Stomach (tissue), 19 donors: ENCODE measurements around the gene LRRC55. TPM values are rescaled to one million over a fixed set of nuclear protein-coding genes. Genes with fewer than 3 reads are reported as not detected.

Experiments
- DNase-seq, 2 donors: peaks; one replicate each; pipeline versions ENCODE4 v3.0.0 to v3.0.0-alpha.2; 2013 to 2019
- H3K27ac ChIP-seq, 5 donors: fragments of 200-600 bp in 4 of 5; sonication (generic) in 4 of 5; one replicate each; pipeline ENCODE4 v1.5.1; 2013 to 2019; ENCODE audit warnings: mild to moderate bottlenecking in 1 of 5, moderate library complexity in 1 of 5
- H3K27me3 ChIP-seq, 3 donors: fragments of 200-600 bp; sonication (generic); one replicate each; pipeline ENCODE4 v1.5.1; 2017 to 2019; ENCODE audit warnings: mixed run types in 1 of 3
- H3K36me3 ChIP-seq, 4 donors: fragments of 200-600 bp; sonication (generic); 1 replicate in 3 of 4; 2 replicates in 1 of 4; pipeline ENCODE4 v1.5.1; 2016 to 2019
- H3K4me1 ChIP-seq, 4 donors: fragments of 200-600 bp; sonication (generic); one replicate each; pipeline ENCODE4 v1.5.1; 2016 to 2019
- H3K4me3 ChIP-seq, 4 donors: fragments of 200-600 bp; sonication (generic) in 3 of 4; one replicate each; pipeline ENCODE4 v1.5.1; 2016 to 2019; ENCODE audit warnings: mild to moderate bottlenecking in 1 of 4
- H3K9me3 ChIP-seq, 4 donors: fragments of 200-600 bp; sonication (generic); one replicate each; pipeline ENCODE4 v1.5.1; 2016 to 2019
- CTCF ChIP-seq, 7 experiments: fragments of 450-650 bp in 4 of 7; fragments of 200-600 bp in 3 of 7; sonication (generic) in 3 of 7; IDR thresholded peaks; one replicate each; pipeline ENCODE4 v1.5.1; 2016 to 2019; ENCODE audit warnings: antibody characterized with exemption in 7 of 7, control low read depth in 2 of 7, mild to moderate bottlenecking in 1 of 7
- EP300 ChIP-seq: sonication (generic); formaldehyde crosslinking; IDR thresholded peaks from one replicate; pipeline ENCODE4 v1.6.1; 2017; ENCODE audit warnings: antibody characterized with exemption
- POLR2A ChIP-seq, 4 donors: fragments of 450-650 bp; IDR thresholded peaks; one replicate each; pipeline ENCODE4 v1.6.1; 2016; ENCODE audit warnings: antibody characterized with exemption in 4 of 4, control low read depth in 2 of 4, mild to moderate bottlenecking in 1 of 4, moderate library complexity in 1 of 4
- POLR2AphosphoS5 ChIP-seq, 3 donors: sonication (generic); formaldehyde crosslinking; IDR thresholded peaks; one replicate each; pipeline ENCODE4 v1.6.1; 2016; ENCODE audit warnings: antibody characterized with exemption in 3 of 3
- WGBS, 5 donors: extraction: QIAGEN DNeasy Blood & Tissue Kit in 3 of 5; methylation state at CpG; one replicate each; pipeline versions ENCODE4 v1.1.5 to v1.1.7; 2013 to 2018; 5-methylcytosine and 5-hydroxymethylcytosine counted together
- intact Hi-C: fragments of 100-400 bp; cut with DNase I; formaldehyde crosslinking; loops from one replicate; pipeline ENCODE4 v1.15.1; 2023; ENCODE audit warnings: low total_unique reads
- long read RNA-seq, 10 donors: transcript quantifications; one replicate each; lab custom pipeline, GENCODE V29; 2026
- polyA plus RNA-seq, 3 donors: library from polyadenylated mRNA; stranded (reverse); fragments of 200-250 nt; gene quantifications; one replicate each; pipeline ENCODE4 v1.2.3, GENCODE V29; 2013
- total RNA-seq, 5 donors: library from RNA; depleted of rRNA; stranded (reverse); fragments of >200 nt; gene quantifications; one replicate each; pipeline versions ENCODE4 v1.1.0 to v1.2.3, GENCODE V29; 2014 to 2016
- donor health status: healthy with polysubstance abuse.
- donor health status: Bipolar disorder and iron deficiency.
- donor health status: healthy.

Gene LRRC55, protein sequence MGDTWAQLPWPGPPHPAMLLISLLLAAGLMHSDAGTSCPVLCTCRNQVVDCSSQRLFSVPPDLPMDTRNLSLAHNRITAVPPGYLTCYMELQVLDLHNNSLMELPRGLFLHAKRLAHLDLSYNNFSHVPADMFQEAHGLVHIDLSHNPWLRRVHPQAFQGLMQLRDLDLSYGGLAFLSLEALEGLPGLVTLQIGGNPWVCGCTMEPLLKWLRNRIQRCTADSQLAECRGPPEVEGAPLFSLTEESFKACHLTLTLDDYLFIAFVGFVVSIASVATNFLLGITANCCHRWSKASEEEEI
- total RNA-seq = under 1 TPM in 1 of 5 donors, not detected in 4; 0.73 TPM
- under 1 TPM in 1 of 3 donors, not detected in 2; 0.08 TPM for polyA plus RNA-seq
- long read RNA-seq, donor 1 = 0 reads
- long read RNA-seq, donor 2, full-length matches to known transcripts = 1 of 1 reads
- long read RNA-seq, donor 2, partial matches to known transcripts = 0 of 1 reads
- long read RNA-seq, donor 2, other reads (novel, unspliced or antisense) = 0 of 1 reads
- long read RNA-seq, donor 3, full-length matches to known transcripts = 1 of 1 reads
- long read RNA-seq, donor 3, partial matches to known transcripts = 0 of 1 reads
- long read RNA-seq, donor 3, other reads (novel, unspliced or antisense) = 0 of 1 reads
- long read RNA-seq, donor 4 = 0 reads
- long read RNA-seq, donor 5 = 0 reads
- long read RNA-seq, donor 6 = 0 reads
- long read RNA-seq, donor 7, full-length matches to known transcripts = 1 of 1 reads
- long read RNA-seq, donor 7, partial matches to known transcripts = 0 of 1 reads
- long read RNA-seq, donor 7, other reads (novel, unspliced or antisense) = 0 of 1 reads
- long read RNA-seq, donor 8 = 0 reads
- long read RNA-seq, donor 9 = 0 reads
- long read RNA-seq, donor 10 = 0 reads

DNA sequence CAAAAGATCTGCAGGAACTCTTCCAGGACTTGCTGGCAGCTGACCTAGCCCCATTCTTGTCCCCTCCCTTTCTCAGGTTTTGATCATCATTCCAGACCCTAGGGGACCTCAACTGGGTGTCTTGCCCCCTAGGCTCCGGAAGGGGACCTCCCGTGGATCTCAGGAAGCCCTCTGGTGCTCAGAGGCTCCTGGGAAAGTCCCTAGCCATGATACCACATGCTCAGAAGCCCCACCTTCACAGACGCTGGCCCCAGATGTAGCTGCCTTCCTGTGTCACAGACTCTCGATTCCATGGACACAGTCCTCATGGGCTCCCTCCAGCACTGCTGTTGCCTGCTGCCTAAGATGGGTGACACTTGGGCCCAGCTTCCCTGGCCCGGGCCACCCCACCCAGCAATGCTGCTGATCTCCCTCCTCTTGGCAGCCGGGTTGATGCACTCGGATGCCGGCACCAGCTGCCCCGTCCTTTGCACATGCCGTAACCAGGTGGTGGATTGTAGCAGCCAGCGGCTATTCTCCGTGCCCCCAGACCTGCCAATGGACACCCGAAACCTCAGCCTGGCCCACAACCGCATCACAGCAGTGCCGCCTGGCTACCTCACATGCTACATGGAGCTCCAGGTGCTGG is at the start of gene LRRC55:
TSS of gene LRRC55 (plus strand) at position 276 of the 628 bp plus-strand sequence. CDS start at position 346, 70 bp downstream.
- H3K4me1 ChIP-seq = peaks cover 0 to 23% (median 7%) of the 10 kb centered on the region in 4 donors
- H3K9me3 ChIP-seq = no peaks in the 10 kb centered on the region
- TF ChIP-seq POLR2AphosphoS5 (IDR thresholded peaks at IDR 0.05) (no peak), EP300 (no peak), POLR2A (IDR thresholded peaks at IDR 0.05) (no peak), CTCF (IDR thresholded peaks at IDR 0.05) (no peak)
- no peak within 1 kb of the TSS for H3K4me3 ChIP-seq
- no peaks in the 10 kb centered on the region for H3K36me3 ChIP-seq
- H3K27ac ChIP-seq = no peak within 1 kb of the TSS
- peaks cover 0 to 39% (median 10%) of the 10 kb centered on the region in 3 donors for H3K27me3 ChIP-seq
- intact Hi-C loops = no loop called here
- WGBS, 5 donors = 47 to 84% (median 80%) methylated on average over 4 to 15 of the region's 15 CpGs
- no peak for DNase-seq

DNA sequence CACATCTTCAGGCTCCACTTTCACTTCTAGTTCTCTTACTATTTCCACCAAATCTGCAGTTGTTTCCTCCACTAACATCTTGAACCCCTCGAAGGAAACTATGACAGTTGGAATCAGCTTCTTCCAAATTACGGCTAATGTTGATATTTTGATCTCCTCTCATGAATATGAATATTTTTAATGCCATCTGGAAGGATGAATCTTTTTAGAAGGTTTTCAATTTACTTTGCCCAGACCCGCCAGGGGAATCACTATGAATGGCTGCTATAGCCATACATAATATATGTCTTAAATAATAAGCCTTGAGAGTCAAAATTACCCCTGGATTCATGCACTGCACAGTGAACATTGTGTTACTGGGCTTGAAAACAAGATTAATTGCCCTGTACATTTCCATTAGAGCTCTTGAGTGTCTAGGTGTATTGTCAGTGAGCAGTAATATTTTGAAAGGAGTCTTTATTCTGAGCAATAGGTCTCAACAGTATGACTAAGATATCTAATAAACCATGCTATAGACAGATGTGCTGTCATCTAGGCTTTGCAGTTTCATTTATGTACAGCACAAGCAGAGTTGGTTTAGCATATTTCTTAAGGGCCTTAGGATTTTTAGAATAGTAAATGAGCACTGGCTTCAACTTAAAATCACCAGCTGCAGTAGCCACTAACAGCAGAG is 48.3 kb upstream of the LRRC55 start:
- Histone ChIP-seq H3K27ac (no peak overlapping the region), H3K9me3 (no peaks in the 10 kb centered on the region), H3K27me3 (no peaks in the 10 kb centered on the region), H3K4me1 (peaks cover 0 to 3% (median 0%) of the 10 kb centered on the region in 4 donors), H3K36me3 (no peaks in the 10 kb centered on the region), H3K4me3 (no peak overlapping the region)
- 71 to 89% (median 82%) methylated on average over 3 of the region's 3 CpGs for WGBS, 5 donors
- TF ChIP-seq EP300 = no peak
- no peak for TF ChIP-seq POLR2A (IDR thresholded peaks at IDR 0.05)
- TF ChIP-seq POLR2AphosphoS5 (IDR thresholded peaks at IDR 0.05) = no peak
- no peak for TF ChIP-seq CTCF (IDR thresholded peaks at IDR 0.05)
- intact Hi-C loops = no loop called here
- DNase-seq = no peak

DNA sequence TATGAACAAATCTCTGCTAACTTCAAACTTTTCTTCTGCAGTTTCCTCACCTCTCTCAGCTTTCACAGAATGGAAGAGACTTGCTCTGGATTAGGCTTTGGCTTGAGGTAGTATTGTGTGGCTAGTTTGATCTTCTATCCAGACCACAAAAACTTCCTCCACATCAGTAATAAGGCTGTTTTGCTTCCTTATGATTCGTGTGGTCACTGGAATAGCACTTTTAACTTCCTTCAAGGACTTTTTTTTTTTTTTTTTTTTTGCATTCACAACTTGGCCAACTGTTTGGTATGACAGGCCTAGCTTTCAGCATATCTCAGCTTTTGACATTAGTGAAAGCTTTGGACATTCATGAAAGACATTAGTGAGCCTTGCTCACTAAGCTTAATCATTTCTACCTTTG is 47.5 kb upstream of the LRRC55 start:
- TF ChIP-seq EP300 (no peak), POLR2AphosphoS5 (IDR thresholded peaks at IDR 0.05) (no peak), CTCF (IDR thresholded peaks at IDR 0.05) (no peak), POLR2A (IDR thresholded peaks at IDR 0.05) (no peak)
- WGBS, 5 donors = 9 to 32% (median 16%) methylated on average over 1 of the region's 1 CpG
- H3K4me1 ChIP-seq = peaks cover 0 to 3% (median 0%) of the 10 kb centered on the region in 4 donors
- no peak overlapping the region for H3K4me3 ChIP-seq
- H3K9me3 ChIP-seq = no peaks in the 10 kb centered on the region
- no peaks in the 10 kb centered on the region for H3K27me3 ChIP-seq
- no peak overlapping the region for H3K27ac ChIP-seq
- intact Hi-C loops = no loop called here
- no peaks in the 10 kb centered on the region for H3K36me3 ChIP-seq
- DNase-seq = no peak
